ENCODE measurements around the gene SVBP. TPM values are rescaled to one million over a fixed set of nuclear protein-coding genes. Genes with fewer than 3 reads are reported as not detected.

The SVBP gene, protein sequence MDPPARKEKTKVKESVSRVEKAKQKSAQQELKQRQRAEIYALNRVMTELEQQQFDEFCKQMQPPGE
- 100 TPM for polyA plus RNA-seq (2013, experiment 1 of 2)
- 103 TPM for polyA plus RNA-seq (2013, experiment 2 of 2)

DNA sequence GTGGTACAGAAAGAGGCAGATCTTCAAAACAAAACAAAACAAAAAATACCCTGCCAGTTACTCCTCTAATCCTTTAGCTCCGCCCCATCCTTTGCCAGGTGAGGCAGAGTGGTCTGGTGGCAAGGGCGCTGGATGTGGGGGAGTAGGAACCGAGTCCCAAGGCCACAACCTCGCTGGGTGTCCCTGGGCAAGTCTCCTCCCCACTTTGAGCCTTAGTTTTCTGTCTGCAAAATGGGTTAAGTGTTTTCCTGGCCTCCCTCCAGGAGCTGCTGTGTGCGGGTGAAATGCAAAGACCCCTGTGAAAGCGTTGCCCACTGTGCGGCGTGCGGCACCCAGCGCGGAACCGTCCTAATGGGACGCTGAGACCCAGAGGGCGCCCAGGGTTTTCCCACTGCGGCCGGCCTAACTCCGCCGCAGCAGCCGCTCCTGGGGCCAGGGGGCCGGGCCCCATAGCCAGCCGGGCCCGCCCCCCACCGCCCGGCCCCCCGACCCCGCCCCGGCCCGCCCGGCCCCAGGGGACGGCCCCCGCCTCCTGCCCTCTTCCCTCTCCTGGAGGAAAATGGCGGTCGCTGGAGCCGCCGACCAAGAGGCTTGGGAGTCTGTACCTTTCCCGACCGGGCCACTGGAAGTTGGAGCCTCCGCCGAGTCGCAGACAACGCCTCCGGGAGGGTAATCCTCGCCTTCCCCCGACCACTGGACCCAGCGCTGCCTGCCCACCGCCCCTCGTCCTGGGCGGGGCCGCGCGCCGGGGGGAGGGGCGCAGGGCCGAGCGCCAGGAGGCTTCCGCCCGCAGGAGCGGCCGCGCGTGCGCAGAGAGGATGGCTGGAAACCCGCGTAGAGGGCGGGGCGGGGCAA lies at the start of gene SVBP, which contains the start of gene ERMAP:
SVBP (minus strand) TSS at position 813 of the 855 bp plus-strand sequence. CDS start 853 bp downstream, outside the sequence.
ERMAP (plus strand) TSS at position 538 of the 855 bp plus-strand sequence. CDS start 13,327 bp downstream, outside the sequence.
- Histone ChIP-seq H3K4me2 (ENCODE audit: insufficient read depth, low read length, poor library complexity, severe bottlenecking) (peak within 1 kb of the TSS; percentile 71), H4K8ac (ENCODE audit: low read depth, low read length) (no peak within 1 kb of the TSS), H3K4ac (ENCODE audit: low read length) (no peak within 1 kb of the TSS), H2AFZ (ENCODE audit: low read length) (peak within 1 kb of the TSS; percentile 99), H3K79me1 (ENCODE audit: low read depth, low read length) (peaks cover 1% of the 10 kb centered on the region), H2BK15ac (ENCODE audit: low read length) (no peak within 1 kb of the TSS), H4K91ac (ENCODE audit: low read depth, low read length, poor library complexity) (no peak within 1 kb of the TSS), H2BK5ac (ENCODE audit: low read length) (peak within 1 kb of the TSS; percentile 90), H3K36me3 (replicated peaks in 1 of 2; ENCODE audit: control insufficient read depth in 2 of 2, insufficient read depth in 2 of 2, low read length in 2 of 2) (peaks cover 0 to 12% of the 10 kb centered on the region in 2 donors), H3K4me3 (ENCODE audit: low read length in 2 of 2) (peak within 1 kb of the TSS; percentile 74 to 85), H3K9ac (ENCODE audit: low read depth, low read length, poor library complexity) (peak within 1 kb of the TSS; percentile 96), H3K9me3 (replicated peaks in 1 of 2; ENCODE audit: control insufficient read depth in 2 of 2, insufficient read depth in 1 of 2, low read depth in 1 of 2, low read length in 2 of 2) (no peaks in the 10 kb centered on the region), H3K4me1 (ENCODE audit: control insufficient read depth in 2 of 2, insufficient read depth in 1 of 2, low read depth in 1 of 2, low read length in 2 of 2) (peaks cover 3 to 6% of the 10 kb centered on the region in 2 donors), H3K27me3 (ENCODE audit: control insufficient read depth in 3 of 3, insufficient read depth in 3 of 3, low read depth in 1 of 3, low read length in 3 of 3) (no peaks in the 10 kb centered on the region), H2AK5ac (ENCODE audit: low read depth, low read length) (peak within 1 kb of the TSS; percentile 41), H3K27ac (replicated peaks; ENCODE audit: low read length) (peak within 1 kb of the TSS; percentile 100), H3K23ac (ENCODE audit: low read depth, low read length, poor library complexity) (peak within 1 kb of the TSS; percentile 26), H3K18ac (ENCODE audit: low read length) (peak within 1 kb of the TSS; percentile 100), H2BK120ac (ENCODE audit: low read depth, low read length) (no peak within 1 kb of the TSS), H2BK12ac (ENCODE audit: low read length) (no peak within 1 kb of the TSS), H3K14ac (ENCODE audit: low read length) (no peak within 1 kb of the TSS)
- DNase-seq (ENCODE audit: low spot score) = peak; percentile 94
- WGBS, 2 donors (ENCODE audit: extremely low coverage in 2 of 2, insufficient read length in 2 of 2, insufficient replicate concordance in 1 of 2) = no CpG with 5 or more reads among the region's 66 CpGs

DNA sequence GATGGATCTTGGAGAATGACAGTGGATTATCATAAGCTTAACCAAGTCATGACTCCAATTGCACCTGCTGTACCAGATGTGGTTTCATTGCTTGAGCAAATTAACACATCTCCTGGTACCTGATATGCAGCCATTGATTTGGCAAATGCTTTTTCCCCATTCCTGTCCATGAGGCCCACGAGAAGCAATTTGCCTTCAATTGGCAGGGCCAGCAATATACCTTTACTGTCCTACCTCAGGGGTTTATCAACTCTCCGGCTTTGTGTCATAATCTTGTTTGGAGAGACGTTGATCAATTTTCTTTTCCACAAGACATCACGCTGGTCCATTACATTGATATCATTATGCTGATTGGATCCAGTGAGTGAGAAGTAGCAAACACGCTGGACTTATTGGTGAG lies 49.4 kb upstream of the SVBP start:
- H3K79me1 ChIP-seq (ENCODE audit: low read depth, low read length) = no peaks in the 10 kb centered on the region
- H2BK15ac ChIP-seq (ENCODE audit: low read length) = no peak overlapping the region
- no peak overlapping the region for H3K23ac ChIP-seq (ENCODE audit: low read depth, low read length, poor library complexity)
- H3K27me3 ChIP-seq (ENCODE audit: control insufficient read depth in 3 of 3, insufficient read depth in 3 of 3, low read depth in 1 of 3, low read length in 3 of 3) = peaks cover 0 to 4% (median 0%) of the 10 kb centered on the region in 3 experiments
- no peak overlapping the region for H3K18ac ChIP-seq (ENCODE audit: low read length)
- H3K4ac ChIP-seq (ENCODE audit: low read length) = no peak overlapping the region
- no peak overlapping the region for H3K4me2 ChIP-seq (ENCODE audit: insufficient read depth, low read length, poor library complexity, severe bottlenecking)
- no peak overlapping the region for H4K8ac ChIP-seq (ENCODE audit: low read depth, low read length)
- H3K4me1 ChIP-seq (ENCODE audit: control insufficient read depth in 2 of 2, insufficient read depth in 1 of 2, low read depth in 1 of 2, low read length in 2 of 2) = no peaks in the 10 kb centered on the region
- no peak overlapping the region for H3K27ac ChIP-seq (replicated peaks; ENCODE audit: low read length)
- no peak overlapping the region for H2AFZ ChIP-seq (ENCODE audit: low read length)
- H2BK5ac ChIP-seq (ENCODE audit: low read length) = no peak overlapping the region
- no peak overlapping the region for H3K14ac ChIP-seq (ENCODE audit: low read length)
- no peak overlapping the region for H3K4me3 ChIP-seq (ENCODE audit: low read length in 2 of 2)
- no peak overlapping the region for H2BK120ac ChIP-seq (ENCODE audit: low read depth, low read length)
- no peaks in the 10 kb centered on the region for H3K36me3 ChIP-seq (replicated peaks in 1 of 2; ENCODE audit: control insufficient read depth in 2 of 2, insufficient read depth in 2 of 2, low read length in 2 of 2)
- no CpG with 5 or more reads among the region's 5 CpGs for WGBS, 2 donors (ENCODE audit: extremely low coverage in 2 of 2, insufficient read length in 2 of 2, insufficient replicate concordance in 1 of 2)
- H2AK5ac ChIP-seq (ENCODE audit: low read depth, low read length) = no peak overlapping the region
- H4K91ac ChIP-seq (ENCODE audit: low read depth, low read length, poor library complexity) = no peak overlapping the region
- H3K9me3 ChIP-seq (replicated peaks in 1 of 2; ENCODE audit: control insufficient read depth in 2 of 2, insufficient read depth in 1 of 2, low read depth in 1 of 2, low read length in 2 of 2) = peaks cover 0 to 5% of the 10 kb centered on the region in 2 donors
- no peak overlapping the region for H2BK12ac ChIP-seq (ENCODE audit: low read length)
- H3K9ac ChIP-seq (ENCODE audit: low read depth, low read length, poor library complexity) = no peak overlapping the region
- DNase-seq (ENCODE audit: low spot score) = no peak

DNA sequence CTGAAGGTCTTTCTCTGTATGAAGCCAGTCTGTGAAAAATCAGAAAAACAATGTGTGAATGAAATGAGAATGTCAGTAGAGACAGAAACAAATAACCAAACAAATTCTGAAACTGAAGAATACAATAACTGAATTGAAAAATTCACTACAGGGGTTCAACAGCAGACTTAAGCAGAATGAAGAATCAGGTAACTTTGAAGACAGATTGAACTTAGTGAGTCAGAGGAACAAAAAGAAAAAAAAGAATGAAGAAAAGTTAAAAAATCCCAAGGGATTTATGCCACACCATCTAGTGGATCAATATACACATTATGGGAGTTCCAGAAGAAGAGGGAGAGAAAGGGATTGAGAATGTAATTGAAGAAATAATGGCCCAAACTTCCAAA lies 43.8 kb upstream of the SVBP start:
- Histone ChIP-seq H2AK5ac (ENCODE audit: low read depth, low read length) (no peak overlapping the region), H2BK120ac (ENCODE audit: low read depth, low read length) (no peak overlapping the region), H3K36me3 (replicated peaks in 1 of 2; ENCODE audit: control insufficient read depth in 2 of 2, insufficient read depth in 2 of 2, low read length in 2 of 2) (no peaks in the 10 kb centered on the region), H3K79me1 (ENCODE audit: low read depth, low read length) (no peaks in the 10 kb centered on the region), H4K91ac (ENCODE audit: low read depth, low read length, poor library complexity) (no peak overlapping the region), H3K9ac (ENCODE audit: low read depth, low read length, poor library complexity) (no peak overlapping the region), H3K9me3 (replicated peaks in 1 of 2; ENCODE audit: control insufficient read depth in 2 of 2, insufficient read depth in 1 of 2, low read depth in 1 of 2, low read length in 2 of 2) (peaks cover 19 to 23% of the 10 kb centered on the region in 2 donors), H2AFZ (ENCODE audit: low read length) (no peak overlapping the region), H3K14ac (ENCODE audit: low read length) (no peak overlapping the region), H3K4ac (ENCODE audit: low read length) (no peak overlapping the region), H2BK5ac (ENCODE audit: low read length) (no peak overlapping the region), H3K4me2 (ENCODE audit: insufficient read depth, low read length, poor library complexity, severe bottlenecking) (no peak overlapping the region), H3K27ac (replicated peaks; ENCODE audit: low read length) (no peak overlapping the region), H3K23ac (ENCODE audit: low read depth, low read length, poor library complexity) (no peak overlapping the region), H2BK12ac (ENCODE audit: low read length) (no peak overlapping the region), H3K27me3 (ENCODE audit: control insufficient read depth in 3 of 3, insufficient read depth in 3 of 3, low read depth in 1 of 3, low read length in 3 of 3) (peaks cover 0 to 4% (median 0%) of the 10 kb centered on the region in 3 experiments), H3K18ac (ENCODE audit: low read length) (no peak overlapping the region), H3K4me1 (ENCODE audit: control insufficient read depth in 2 of 2, insufficient read depth in 1 of 2, low read depth in 1 of 2, low read length in 2 of 2) (no peaks in the 10 kb centered on the region), H4K8ac (ENCODE audit: low read depth, low read length) (no peak overlapping the region), H3K4me3 (ENCODE audit: low read length in 2 of 2) (no peak overlapping the region), H2BK15ac (ENCODE audit: low read length) (no peak overlapping the region)
- DNase-seq (ENCODE audit: low spot score) = no peak

DNA sequence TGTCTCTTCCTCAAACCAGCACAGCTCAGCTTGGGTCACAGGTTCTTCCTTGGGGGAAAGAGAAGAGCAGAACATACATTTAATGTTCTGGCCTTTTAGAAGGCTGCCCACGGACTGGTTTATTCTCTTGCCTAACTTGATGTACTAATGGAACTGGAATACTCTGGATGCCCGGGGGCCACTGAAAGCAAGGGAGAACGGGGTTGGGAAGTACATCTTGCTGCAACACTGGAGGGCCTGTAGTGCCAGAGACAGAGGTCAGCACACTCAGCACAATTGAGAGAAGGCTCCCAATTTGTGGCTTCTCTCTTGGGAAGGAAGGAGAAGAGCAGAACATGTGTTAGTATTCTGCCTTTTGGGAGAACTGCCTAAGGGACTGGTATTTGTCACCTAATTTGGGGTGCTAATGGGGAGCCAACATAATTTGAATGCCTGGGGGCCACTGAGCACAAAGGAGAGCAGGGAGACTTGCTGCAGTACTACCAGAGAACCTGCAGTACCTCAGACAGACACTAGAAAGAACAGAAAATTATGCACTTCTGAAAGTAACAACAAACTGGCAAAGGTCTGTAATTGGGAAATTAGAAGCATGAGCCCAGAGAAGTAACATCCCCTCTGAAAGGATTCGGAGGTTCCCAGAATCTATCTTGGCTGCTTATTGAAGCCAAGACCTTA lies 43.3 kb upstream of the SVBP start:
- peaks cover 21 to 24% of the 10 kb centered on the region in 2 donors for H3K9me3 ChIP-seq (replicated peaks in 1 of 2; ENCODE audit: control insufficient read depth in 2 of 2, insufficient read depth in 1 of 2, low read depth in 1 of 2, low read length in 2 of 2)
- no peaks in the 10 kb centered on the region for H3K4me1 ChIP-seq (ENCODE audit: control insufficient read depth in 2 of 2, insufficient read depth in 1 of 2, low read depth in 1 of 2, low read length in 2 of 2)
- no peak for DNase-seq (ENCODE audit: low spot score)

More for the DNA sequence above, 43.3 kb upstream of the SVBP start:
- no peak overlapping the region for H3K9ac ChIP-seq (ENCODE audit: low read depth, low read length, poor library complexity)
- H3K14ac ChIP-seq (ENCODE audit: low read length) = no peak overlapping the region
- H4K91ac ChIP-seq (ENCODE audit: low read depth, low read length, poor library complexity) = no peak overlapping the region
- no peak overlapping the region for H3K18ac ChIP-seq (ENCODE audit: low read length)
- H3K27me3 ChIP-seq (ENCODE audit: control insufficient read depth in 3 of 3, insufficient read depth in 3 of 3, low read depth in 1 of 3, low read length in 3 of 3) = peaks cover 0 to 1% (median 0%) of the 10 kb centered on the region in 3 experiments
- no CpG with 5 or more reads among the region's 4 CpGs for WGBS, 2 donors (ENCODE audit: extremely low coverage in 2 of 2, insufficient read length in 2 of 2, insufficient replicate concordance in 1 of 2)
- no peaks in the 10 kb centered on the region for H3K79me1 ChIP-seq (ENCODE audit: low read depth, low read length)
- H3K4me3 ChIP-seq (ENCODE audit: low read length in 2 of 2) = no peak overlapping the region
- H3K4ac ChIP-seq (ENCODE audit: low read length) = no peak overlapping the region
- no peak overlapping the region for H2BK120ac ChIP-seq (ENCODE audit: low read depth, low read length)
- no peaks in the 10 kb centered on the region for H3K36me3 ChIP-seq (replicated peaks in 1 of 2; ENCODE audit: control insufficient read depth in 2 of 2, insufficient read depth in 2 of 2, low read length in 2 of 2)
- H2BK12ac ChIP-seq (ENCODE audit: low read length) = no peak overlapping the region
- H3K4me2 ChIP-seq (ENCODE audit: insufficient read depth, low read length, poor library complexity, severe bottlenecking) = no peak overlapping the region
- H2BK5ac ChIP-seq (ENCODE audit: low read length) = no peak overlapping the region
- no peak overlapping the region for H3K23ac ChIP-seq (ENCODE audit: low read depth, low read length, poor library complexity)
- H4K8ac ChIP-seq (ENCODE audit: low read depth, low read length) = no peak overlapping the region
- H2AK5ac ChIP-seq (ENCODE audit: low read depth, low read length) = no peak overlapping the region
- H2AFZ ChIP-seq (ENCODE audit: low read length) = no peak overlapping the region
- no peak overlapping the region for H3K27ac ChIP-seq (replicated peaks; ENCODE audit: low read length)
- H2BK15ac ChIP-seq (ENCODE audit: low read length) = no peak overlapping the region

Measured in neuronal stem cell (in vitro differentiated cells).